Neural cell (in vitro differentiated cells): ENCODE measurements around the gene PTHLH. TPM values are rescaled to one million over a fixed set of nuclear protein-coding genes. Genes with fewer than 3 reads are reported as not detected.

Experiments
- H2AFZ ChIP-seq: fragments of 200-600, 300-800 bp; sonication (generic), shearing (Covaris generic); 2 replicates; pipeline ENCODE4 v1.6.0; 2014; ENCODE audit warnings: low read depth, mild to moderate bottlenecking, antibody characterized with exemption, low read length, moderate library complexity
- H3F3A ChIP-seq: fragments of 200-600 bp; shearing (Covaris generic); 2 replicates; pipeline ENCODE4 v1.6.1; 2016; ENCODE audit warnings: mild to moderate bottlenecking, moderate library complexity, mixed read lengths, antibody characterized with exemption, low read length; ENCODE audit not compliant: insufficient read depth, poor library complexity, severe bottlenecking
- H3K27ac ChIP-seq: fragments of 200-600, 300-800 bp; sonication (generic), shearing (Covaris generic); 2 replicates; pipeline ENCODE4 v1.5.1; 2014; ENCODE audit warnings: mild to moderate bottlenecking, low read length, moderate library complexity
- H3K27me3 ChIP-seq: fragments of 300-800, 200-600 bp; sonication (generic), shearing (Covaris generic); 2 replicates; pipeline ENCODE4 v1.6.0; 2014; ENCODE audit warnings: mild to moderate bottlenecking, low read depth, low read length, moderate library complexity; ENCODE audit not compliant: insufficient read depth
- H3K36me3 ChIP-seq: fragments of 300-800, 200-600 bp; sonication (generic), shearing (Covaris generic); 2 replicates; pipeline ENCODE4 v1.5.1; 2014; ENCODE audit warnings: mild to moderate bottlenecking, antibody characterized with exemption, low read length, moderate library complexity; ENCODE audit not compliant: insufficient read depth
- H3K4me2 ChIP-seq: fragments of 300-800, 200-600 bp; sonication (generic), shearing (Covaris generic); 2 replicates; pipeline ENCODE4 v1.6.0; 2014; ENCODE audit warnings: mild to moderate bottlenecking, low read length
- H3K4me3 ChIP-seq: fragments of 300-800, 200-600 bp; sonication (generic), shearing (Covaris generic); 2 replicates; pipeline ENCODE4 v1.5.1; 2014; ENCODE audit warnings: mild to moderate bottlenecking, low read length, moderate library complexity
- H3K79me2 ChIP-seq: fragments of 200-600 bp; shearing (Covaris generic); replicated peaks from 2 replicates; pipeline ENCODE4 v1.6.0; 2014; ENCODE audit warnings: mild to moderate bottlenecking, low read length, moderate library complexity; ENCODE audit not compliant: insufficient read depth
- H3K9ac ChIP-seq: fragments of 300-800, 200-600 bp; sonication (generic), shearing (Covaris generic); 2 replicates; pipeline ENCODE4 v1.6.1; 2016; ENCODE audit warnings: mild to moderate bottlenecking, low read length, mixed read lengths
- H3K9me2 ChIP-seq: fragments of 200-600 bp; shearing (Covaris generic); 2 replicates; pipeline ENCODE4 v1.6.1; 2016; ENCODE audit warnings: mild to moderate bottlenecking, low read length, mixed read lengths; ENCODE audit not compliant: insufficient read depth
- H3K9me3 ChIP-seq: fragments of 200-600, 300-800 bp; sonication (generic), shearing (Covaris generic); 2 replicates; pipeline ENCODE4 v1.6.1; 2016; ENCODE audit warnings: mild to moderate bottlenecking, mixed run types, low read length, moderate library complexity, mixed read lengths
- H4K20me1 ChIP-seq: fragments of 200-600 bp; shearing (Covaris generic); 2 replicates; pipeline ENCODE4 v1.6.1; 2016; ENCODE audit warnings: mild to moderate bottlenecking, mixed run types; ENCODE audit not compliant: insufficient read depth
- EP300 ChIP-seq: fragments of 450-650 bp; conservative IDR thresholded peaks from 2 replicates; pipeline ENCODE4 v1.6.1; 2014; ENCODE audit warnings: antibody characterized with exemption, mild to moderate bottlenecking, moderate library complexity; ENCODE audit not compliant: poor library complexity, severe bottlenecking
- EZH2 ChIP-seq: fragments of 200-600, 300-800 bp; shearing (Covaris generic), sonication (generic); IDR thresholded peaks from 2 replicates; pipeline ENCODE4 v1.6.1; 2014; ENCODE audit warnings: antibody characterized with exemption, low read length, borderline replicate concordance, mild to moderate bottlenecking; ENCODE audit not compliant: insufficient read depth, poor library complexity, severe bottlenecking
- MXI1 ChIP-seq: fragments of 450-650 bp; conservative IDR thresholded peaks from 2 replicates; pipeline ENCODE4 v1.6.1; 2014; ENCODE audit warnings: antibody characterized with exemption, mild to moderate bottlenecking; ENCODE audit not compliant: poor library complexity, severe bottlenecking
- POLR2AphosphoS5 ChIP-seq: IDR thresholded peaks from 2 replicates; pipeline ENCODE4 v1.6.1; 2012
- RAD21 ChIP-seq: fragments of 450-650 bp; conservative IDR thresholded peaks from 2 replicates; pipeline ENCODE4 v1.6.1; 2014; ENCODE audit warnings: antibody characterized with exemption, mild to moderate bottlenecking, moderate library complexity
- SMC3 ChIP-seq: fragments of 450-650 bp; conservative IDR thresholded peaks from 2 replicates; pipeline ENCODE4 v1.6.1; 2014; ENCODE audit warnings: antibody characterized with exemption, mild to moderate bottlenecking, moderate library complexity; ENCODE audit not compliant: poor library complexity
- TAF1 ChIP-seq: IDR thresholded peaks from 2 replicates; pipeline ENCODE4 v1.6.1; 2012; ENCODE audit warnings: low read depth
- polyA plus RNA-seq: library from polyadenylated mRNA; depleted of rRNA; stranded (reverse); fragments of >200 nt; gene quantifications from 2 replicates; pipeline ENCODE4 v1.2.3, GENCODE V29; 2014
- TF ChIP-seq, protein P1 (sequence below): fragments of 450-650 bp; IDR thresholded peaks from 2 replicates; pipeline ENCODE4 v1.5.1; 2014; ENCODE audit warnings: antibody characterized with exemption, mild to moderate bottlenecking, moderate library complexity; ENCODE audit not compliant: poor library complexity, severe bottlenecking
- TF ChIP-seq, protein P2 (sequence below): IDR thresholded peaks from 2 replicates; pipeline ENCODE4 v1.6.1; 2012; ENCODE audit warnings: borderline replicate concordance

The PTHLH gene
- polyA plus RNA-seq, 1 donor from 2014 or later: 0.22 TPM

DNA sequence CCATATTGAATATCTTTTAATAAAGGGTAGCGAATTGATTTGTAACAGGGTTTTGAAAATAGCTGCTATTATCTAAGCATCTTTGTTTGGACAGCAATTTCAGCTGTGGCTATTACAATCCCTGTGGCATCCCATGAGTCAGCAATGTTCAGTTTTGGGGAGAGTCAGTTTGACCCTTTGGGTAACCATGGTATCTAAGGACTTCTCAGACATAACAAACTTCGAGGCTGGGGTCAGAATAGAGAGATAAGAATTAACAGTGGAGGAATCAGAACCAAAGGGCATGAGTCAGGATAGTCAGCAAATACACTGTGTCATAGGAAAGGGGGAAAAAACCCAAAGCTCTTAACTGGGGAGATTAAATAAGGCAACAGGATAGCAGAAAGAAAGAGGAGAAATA is 11.7 kb upstream of the PTHLH start:
- H3K4me3 ChIP-seq: no peak overlapping the region
- H3K9ac ChIP-seq: no peak overlapping the region
- H3K79me2 ChIP-seq: no peaks in the 10 kb centered on the region
- no peak overlapping the region for H3K4me2 ChIP-seq
- TF ChIP-seq POLR2AphosphoS5 (no peak), MXI1 (no peak), TAF1 (no peak)
- TF ChIP-seq, protein P1, sequence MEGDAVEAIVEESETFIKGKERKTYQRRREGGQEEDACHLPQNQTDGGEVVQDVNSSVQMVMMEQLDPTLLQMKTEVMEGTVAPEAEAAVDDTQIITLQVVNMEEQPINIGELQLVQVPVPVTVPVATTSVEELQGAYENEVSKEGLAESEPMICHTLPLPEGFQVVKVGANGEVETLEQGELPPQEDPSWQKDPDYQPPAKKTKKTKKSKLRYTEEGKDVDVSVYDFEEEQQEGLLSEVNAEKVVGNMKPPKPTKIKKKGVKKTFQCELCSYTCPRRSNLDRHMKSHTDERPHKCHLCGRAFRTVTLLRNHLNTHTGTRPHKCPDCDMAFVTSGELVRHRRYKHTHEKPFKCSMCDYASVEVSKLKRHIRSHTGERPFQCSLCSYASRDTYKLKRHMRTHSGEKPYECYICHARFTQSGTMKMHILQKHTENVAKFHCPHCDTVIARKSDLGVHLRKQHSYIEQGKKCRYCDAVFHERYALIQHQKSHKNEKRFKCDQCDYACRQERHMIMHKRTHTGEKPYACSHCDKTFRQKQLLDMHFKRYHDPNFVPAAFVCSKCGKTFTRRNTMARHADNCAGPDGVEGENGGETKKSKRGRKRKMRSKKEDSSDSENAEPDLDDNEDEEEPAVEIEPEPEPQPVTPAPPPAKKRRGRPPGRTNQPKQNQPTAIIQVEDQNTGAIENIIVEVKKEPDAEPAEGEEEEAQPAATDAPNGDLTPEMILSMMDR: no peak
- TF ChIP-seq, protein P2, sequence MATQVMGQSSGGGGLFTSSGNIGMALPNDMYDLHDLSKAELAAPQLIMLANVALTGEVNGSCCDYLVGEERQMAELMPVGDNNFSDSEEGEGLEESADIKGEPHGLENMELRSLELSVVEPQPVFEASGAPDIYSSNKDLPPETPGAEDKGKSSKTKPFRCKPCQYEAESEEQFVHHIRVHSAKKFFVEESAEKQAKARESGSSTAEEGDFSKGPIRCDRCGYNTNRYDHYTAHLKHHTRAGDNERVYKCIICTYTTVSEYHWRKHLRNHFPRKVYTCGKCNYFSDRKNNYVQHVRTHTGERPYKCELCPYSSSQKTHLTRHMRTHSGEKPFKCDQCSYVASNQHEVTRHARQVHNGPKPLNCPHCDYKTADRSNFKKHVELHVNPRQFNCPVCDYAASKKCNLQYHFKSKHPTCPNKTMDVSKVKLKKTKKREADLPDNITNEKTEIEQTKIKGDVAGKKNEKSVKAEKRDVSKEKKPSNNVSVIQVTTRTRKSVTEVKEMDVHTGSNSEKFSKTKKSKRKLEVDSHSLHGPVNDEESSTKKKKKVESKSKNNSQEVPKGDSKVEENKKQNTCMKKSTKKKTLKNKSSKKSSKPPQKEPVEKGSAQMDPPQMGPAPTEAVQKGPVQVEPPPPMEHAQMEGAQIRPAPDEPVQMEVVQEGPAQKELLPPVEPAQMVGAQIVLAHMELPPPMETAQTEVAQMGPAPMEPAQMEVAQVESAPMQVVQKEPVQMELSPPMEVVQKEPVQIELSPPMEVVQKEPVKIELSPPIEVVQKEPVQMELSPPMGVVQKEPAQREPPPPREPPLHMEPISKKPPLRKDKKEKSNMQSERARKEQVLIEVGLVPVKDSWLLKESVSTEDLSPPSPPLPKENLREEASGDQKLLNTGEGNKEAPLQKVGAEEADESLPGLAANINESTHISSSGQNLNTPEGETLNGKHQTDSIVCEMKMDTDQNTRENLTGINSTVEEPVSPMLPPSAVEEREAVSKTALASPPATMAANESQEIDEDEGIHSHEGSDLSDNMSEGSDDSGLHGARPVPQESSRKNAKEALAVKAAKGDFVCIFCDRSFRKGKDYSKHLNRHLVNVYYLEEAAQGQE: no peak
- H3K36me3 ChIP-seq: no peaks in the 10 kb centered on the region
- H3K9me3 ChIP-seq: no peaks in the 10 kb centered on the region
- H3K27ac ChIP-seq: no peak overlapping the region
- no peaks in the 10 kb centered on the region for H3K9me2 ChIP-seq
- no peak overlapping the region for H2AFZ ChIP-seq
- no peaks in the 10 kb centered on the region for H3F3A ChIP-seq
- peaks cover 10% of the 10 kb centered on the region for H3K27me3 ChIP-seq
- no peaks in the 10 kb centered on the region for H4K20me1 ChIP-seq

DNA sequence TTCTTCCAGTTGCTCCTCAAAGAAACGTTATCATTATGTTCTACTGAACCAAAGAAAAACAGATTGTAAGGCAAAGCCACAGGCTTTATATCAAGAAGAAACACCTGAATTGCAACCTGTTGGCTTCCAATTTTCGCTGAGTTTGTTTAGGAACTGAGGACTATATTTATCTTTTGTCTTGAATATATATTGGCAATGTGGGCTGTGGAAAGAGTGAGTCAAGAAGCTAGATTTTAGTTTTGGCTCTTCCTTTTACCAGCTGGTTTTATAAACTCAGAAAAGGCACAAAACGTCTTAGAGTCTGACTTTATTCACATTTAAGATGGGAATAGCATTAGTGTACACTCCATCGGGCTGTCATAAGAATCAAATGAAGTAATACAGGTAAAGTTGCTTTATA is 10.4 kb upstream of the PTHLH start:
- TF ChIP-seq EP300 (no peak), SMC3 (no peak), RAD21 (no peak), POLR2AphosphoS5 (no peak), TAF1 (no peak), MXI1 (no peak), EZH2 (no peak)
- TF ChIP-seq, protein P1: no peak
- TF ChIP-seq, protein P2: no peak
- Histone ChIP-seq H3K9me3 (no peaks in the 10 kb centered on the region), H3K36me3 (no peaks in the 10 kb centered on the region), H4K20me1 (no peaks in the 10 kb centered on the region), H3K4me2 (no peak overlapping the region), H3K27me3 (peaks cover 23% of the 10 kb centered on the region), H3K9ac (no peak overlapping the region), H3F3A (no peaks in the 10 kb centered on the region), H3K27ac (no peak overlapping the region), H3K4me3 (no peak overlapping the region), H3K79me2 (no peaks in the 10 kb centered on the region), H2AFZ (no peak overlapping the region), H3K9me2 (no peaks in the 10 kb centered on the region)
